Endodermal cell (in vitro differentiated cells): Measurements from ENCODE around the gene MTR. TPM values are rescaled to one million over a fixed set of nuclear protein-coding genes. Genes with fewer than 3 reads are reported as not detected.

Experiments
- DNase-seq: peaks from one replicate; pipeline ENCODE4 v3.0.0-alpha.2; 2017
- H3K27ac ChIP-seq: 2 replicates; pipeline ENCODE4 v1.5.1; 2013; ENCODE audit warnings: mild to moderate bottlenecking, low read depth, low read length, moderate library complexity
- H3K27me3 ChIP-seq: 2 replicates; pipeline ENCODE4 v1.6.1; 2013; ENCODE audit warnings: mild to moderate bottlenecking, low read length, moderate library complexity; ENCODE audit not compliant: insufficient read depth, control insufficient read depth, poor library complexity, severe bottlenecking
- H3K36me3 ChIP-seq: 2 replicates; pipeline ENCODE4 v1.7.0; 2013; ENCODE audit warnings: mild to moderate bottlenecking, low read length, moderate library complexity; ENCODE audit not compliant: control insufficient read depth, insufficient read depth
- H3K4me1 ChIP-seq: one replicate; pipeline ENCODE4 v1.7.0; 2013; ENCODE audit warnings: low read length; ENCODE audit not compliant: control insufficient read depth, insufficient read depth
- H3K4me3 ChIP-seq: 2 replicates; pipeline ENCODE4 v1.5.1; 2013; ENCODE audit warnings: mild to moderate bottlenecking, low read length, moderate library complexity
- H3K9ac ChIP-seq: 2 replicates; pipeline ENCODE4 v1.6.1; 2013; ENCODE audit warnings: mild to moderate bottlenecking, low read length, moderate library complexity; ENCODE audit not compliant: poor library complexity, severe bottlenecking; ENCODE audit errors: extremely low read depth
- H3K9me3 ChIP-seq: 2 replicates; pipeline ENCODE4 v1.6.1; 2013; ENCODE audit warnings: mild to moderate bottlenecking, low read length, moderate library complexity; ENCODE audit not compliant: control insufficient read depth
- H3K27ac Mint-ChIP-seq: 2 replicates; pipeline ENCODE4 v1.8.0; 2020; ENCODE audit warnings: mixed read lengths
- H3K27me3 Mint-ChIP-seq: 2 replicates; pipeline ENCODE4 v1.8.0; 2021; ENCODE audit warnings: mild to moderate bottlenecking, mixed read lengths; ENCODE audit not compliant: insufficient read depth
- H3K36me3 Mint-ChIP-seq: 2 replicates; pipeline ENCODE4 v1.8.0; 2020; ENCODE audit warnings: low read depth, mixed read lengths
- H3K4me1 Mint-ChIP-seq: 2 replicates; pipeline ENCODE4 v1.8.0; 2020; ENCODE audit warnings: mixed read lengths
- H3K4me3 Mint-ChIP-seq: 2 replicates; pipeline ENCODE4 v1.8.0; 2020; ENCODE audit warnings: mild to moderate bottlenecking, moderate library complexity, mixed read lengths
- H3K9me3 Mint-ChIP-seq: 2 replicates; pipeline ENCODE4 v1.8.0; 2020; ENCODE audit warnings: mild to moderate bottlenecking, mixed read lengths
- WGBS, 2 experiments: methylation state at CpG; one replicate each; pipeline versions ENCODE4 v1.1.5 to v1.1.7; 2013; ENCODE audit warnings: missing lambda C conversion rate in 2 of 2, mixed read lengths in 1 of 2; ENCODE audit not compliant: insufficient coverage in 1 of 2, insufficient read length in 1 of 2; 5-methylcytosine and 5-hydroxymethylcytosine counted together
- total RNA-seq, 2 donors: library from RNA; stranded (reverse); fragmentation: NEBNext Ultra II Directional in 1 of 2; extraction: Animal tissue kit (Norgen Biotek cat#: 25700) in 1 of 2; gene quantifications; 2 replicates in 1 of 2; 3 replicates in 1 of 2; pipeline ENCODE4 v1.2.1, GENCODE V29; 2021
- TF ChIP-seq, protein P1 (sequence below): fragments of 200-600 bp; sonication (generic); conservative IDR thresholded peaks from 2 replicates; pipeline ENCODE4 v1.5.0; 2021; ENCODE audit warnings: antibody characterized with exemption, mild to moderate bottlenecking

Gene MTR
- total RNA-seq, 2 donors from 2014 or later, result 28.5 to 29.5 TPM

DNA sequence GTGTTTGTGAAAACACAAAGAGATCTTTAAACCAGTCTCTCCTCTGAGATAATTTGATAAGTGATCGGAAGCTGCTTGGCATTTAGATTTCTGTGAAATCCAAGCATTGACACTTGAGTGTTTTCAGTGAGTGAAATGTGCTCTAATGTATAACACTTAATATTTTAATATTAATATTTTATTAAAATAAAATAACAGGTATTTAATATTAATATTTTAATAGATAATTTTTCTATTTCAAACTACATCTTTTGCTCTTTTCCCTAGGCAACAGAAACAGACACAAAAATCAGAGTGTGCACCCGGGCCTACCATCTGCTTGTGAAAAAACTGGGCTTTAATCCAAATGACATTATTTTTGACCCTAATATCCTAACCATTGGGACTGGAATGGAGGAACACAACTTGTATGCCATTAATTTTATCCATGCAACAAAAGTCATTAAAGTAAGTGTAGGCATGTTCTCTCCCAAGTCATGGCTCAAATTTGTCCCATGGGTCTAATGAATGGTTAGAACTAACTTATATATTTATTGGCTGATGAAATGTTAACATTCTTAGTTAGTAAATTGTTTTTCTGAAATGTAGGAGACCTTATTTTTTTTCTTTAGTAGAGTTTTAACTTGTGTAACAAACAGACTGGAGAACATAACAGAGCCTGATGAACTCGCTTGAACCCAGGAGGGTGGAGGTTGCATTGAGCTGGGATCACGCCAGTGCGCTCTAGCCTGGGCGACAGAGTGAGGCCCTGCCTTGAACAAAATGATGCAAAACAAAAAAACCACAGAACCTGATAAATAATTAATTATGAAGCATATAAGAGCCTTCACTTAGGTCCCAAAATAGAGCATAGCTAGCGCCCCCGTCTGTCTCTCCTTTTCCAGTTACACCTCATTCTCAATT is 55.2 kb downstream of the MTR start:
- no peaks in the 10 kb centered on the region for H3K27me3 Mint-ChIP-seq
- H3K4me3 ChIP-seq, result no peak overlapping the region
- DNase-seq, result no peak
- no peak overlapping the region for H3K27ac ChIP-seq
- TF ChIP-seq, protein P1, sequence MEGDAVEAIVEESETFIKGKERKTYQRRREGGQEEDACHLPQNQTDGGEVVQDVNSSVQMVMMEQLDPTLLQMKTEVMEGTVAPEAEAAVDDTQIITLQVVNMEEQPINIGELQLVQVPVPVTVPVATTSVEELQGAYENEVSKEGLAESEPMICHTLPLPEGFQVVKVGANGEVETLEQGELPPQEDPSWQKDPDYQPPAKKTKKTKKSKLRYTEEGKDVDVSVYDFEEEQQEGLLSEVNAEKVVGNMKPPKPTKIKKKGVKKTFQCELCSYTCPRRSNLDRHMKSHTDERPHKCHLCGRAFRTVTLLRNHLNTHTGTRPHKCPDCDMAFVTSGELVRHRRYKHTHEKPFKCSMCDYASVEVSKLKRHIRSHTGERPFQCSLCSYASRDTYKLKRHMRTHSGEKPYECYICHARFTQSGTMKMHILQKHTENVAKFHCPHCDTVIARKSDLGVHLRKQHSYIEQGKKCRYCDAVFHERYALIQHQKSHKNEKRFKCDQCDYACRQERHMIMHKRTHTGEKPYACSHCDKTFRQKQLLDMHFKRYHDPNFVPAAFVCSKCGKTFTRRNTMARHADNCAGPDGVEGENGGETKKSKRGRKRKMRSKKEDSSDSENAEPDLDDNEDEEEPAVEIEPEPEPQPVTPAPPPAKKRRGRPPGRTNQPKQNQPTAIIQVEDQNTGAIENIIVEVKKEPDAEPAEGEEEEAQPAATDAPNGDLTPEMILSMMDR, result no peak
- no peaks in the 10 kb centered on the region for H3K4me1 ChIP-seq
- no peak overlapping the region for H3K4me3 Mint-ChIP-seq
- H3K36me3 ChIP-seq, result peaks cover 17% of the 10 kb centered on the region
- 97 to 100% methylated on average over 1 to 8 of the region's 8 CpGs for WGBS, 2 experiments
- H3K27ac Mint-ChIP-seq, result no peak overlapping the region
- H3K9ac ChIP-seq, result no peak overlapping the region
- H3K9me3 ChIP-seq, result no peaks in the 10 kb centered on the region
- peaks cover 19% of the 10 kb centered on the region for H3K36me3 Mint-ChIP-seq
- no peaks in the 10 kb centered on the region for H3K9me3 Mint-ChIP-seq
- no peaks in the 10 kb centered on the region for H3K27me3 ChIP-seq
- no peaks in the 10 kb centered on the region for H3K4me1 Mint-ChIP-seq

DNA sequence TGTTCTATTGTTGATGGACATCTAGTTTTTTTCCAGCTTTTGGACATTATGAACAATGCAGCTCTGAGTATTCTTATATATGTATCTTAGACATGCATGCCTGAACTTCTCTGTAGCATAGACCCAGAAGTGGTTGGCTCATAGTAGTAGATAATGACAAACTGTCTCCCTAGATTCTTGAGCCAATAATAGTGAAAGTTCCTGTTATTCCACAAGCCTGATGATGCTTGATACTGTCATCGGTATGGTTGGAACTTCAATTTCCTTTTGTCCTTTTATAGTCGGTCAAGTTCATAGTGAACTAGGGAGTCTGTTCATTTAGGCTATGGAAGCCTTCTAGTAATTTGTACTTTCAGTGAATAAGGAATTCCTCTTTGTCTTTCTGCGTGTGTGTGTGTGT is 56.8 kb downstream of the MTR start:
- WGBS, 2 experiments, result 70 to 79% methylated on average over 2 to 3 of the region's 3 CpGs
- Histone ChIP-seq H3K36me3 (peaks cover 20% of the 10 kb centered on the region), H3K9ac (no peak overlapping the region), H3K4me3 (no peak overlapping the region), H3K27me3 (no peaks in the 10 kb centered on the region), H3K4me1 (no peaks in the 10 kb centered on the region), H3K27ac (no peak overlapping the region), H3K9me3 (no peaks in the 10 kb centered on the region)
- H3K4me3 Mint-ChIP-seq, result no peak overlapping the region
- TF ChIP-seq, protein P1, result no peak
- no peak for DNase-seq
- no peaks in the 10 kb centered on the region for H3K4me1 Mint-ChIP-seq
- no peaks in the 10 kb centered on the region for H3K9me3 Mint-ChIP-seq
- no peaks in the 10 kb centered on the region for H3K27me3 Mint-ChIP-seq
- no peak overlapping the region for H3K27ac Mint-ChIP-seq
- H3K36me3 Mint-ChIP-seq, result peaks cover 26% of the 10 kb centered on the region

DNA sequence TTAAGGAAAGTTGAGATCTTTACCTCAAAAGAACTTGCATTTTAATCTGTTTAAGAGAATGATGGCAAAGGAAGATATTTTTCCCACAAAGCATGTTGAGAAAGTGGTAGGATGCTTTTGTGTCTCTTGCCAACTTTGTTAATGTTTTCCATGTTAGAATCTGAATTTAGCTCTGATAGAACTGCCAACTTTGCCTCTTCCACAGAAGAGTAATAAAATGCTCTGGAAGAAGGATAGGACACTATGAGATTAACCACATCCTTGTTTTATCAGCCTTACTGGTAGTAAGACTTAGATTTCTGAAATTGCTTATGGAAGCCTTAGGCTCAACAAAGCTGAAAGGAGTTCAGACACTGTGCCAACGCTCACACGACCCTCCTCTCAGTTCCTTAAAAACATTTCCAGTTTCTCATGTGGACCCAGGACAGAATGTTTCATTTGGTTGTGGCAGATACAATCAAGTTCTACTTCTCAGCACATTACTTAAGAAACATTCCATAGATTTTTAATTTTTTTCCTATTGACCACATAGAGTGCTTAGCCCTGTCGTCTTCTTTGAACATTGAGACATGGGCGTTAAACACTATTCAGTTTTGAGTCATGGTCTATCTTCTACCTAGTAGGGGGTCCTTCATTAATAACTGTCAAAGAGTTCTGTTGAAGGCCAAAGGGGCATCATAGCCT is 59.0 kb downstream of the MTR start:
- H3K4me1 ChIP-seq, result no peaks in the 10 kb centered on the region
- Mint-ChIP-seq H3K4me3 (no peak overlapping the region), H3K36me3 (peaks cover 45% of the 10 kb centered on the region), H3K4me1 (no peaks in the 10 kb centered on the region), H3K27ac (no peak overlapping the region), H3K9me3 (no peaks in the 10 kb centered on the region), H3K27me3 (no peaks in the 10 kb centered on the region)
- no peak overlapping the region for H3K4me3 ChIP-seq
- no peaks in the 10 kb centered on the region for H3K9me3 ChIP-seq
- peaks cover 20% of the 10 kb centered on the region for H3K36me3 ChIP-seq
- no peak for DNase-seq
- peak overlapping the region; percentile 73 for H3K27ac ChIP-seq
- TF ChIP-seq, protein P1, result no peak
- H3K27me3 ChIP-seq, result no peaks in the 10 kb centered on the region
- no peak overlapping the region for H3K9ac ChIP-seq
- WGBS, 2 experiments, result 69 to 89% methylated on average over 4 of the region's 4 CpGs
